OCI-LY3 (cell line): Measurements from ENCODE around the gene DGKB.

Experiments
- CTCF ChIP-seq: fragments of 200-600, 300-600 bp; sonication (generic); IDR thresholded peaks from 2 replicates; pipeline ENCODE4 v1.5.1; 2014; ENCODE audit warnings: antibody characterized with exemption, low read length, low read depth
- EZH2phosphoT487 ChIP-seq: fragments of 200-600 bp; shearing (Covaris generic); IDR thresholded peaks from 2 replicates; pipeline ENCODE4 v1.6.1; 2018; ENCODE audit warnings: antibody characterized with exemption, mixed run types, low read depth

- TF ChIP-seq CTCF = no peak
- TF ChIP-seq EZH2phosphoT487 = no peak
These were observed 33.6 kb downstream of the DGKB start for GRCh38 chr7:14868937-14869336.
